GM19025 (cell line): ENCODE results near the gene PDGFRB.
A peak's percentile ranks its signal among the peaks of the same experiment; 100 is the strongest.
"Not testable (repeated sequence)": the region's sequence is repeated elsewhere in the genome, so short reads cannot be mapped to it uniquely, and the experiment has no call there.

Experiments used
- ATAC-seq: cut with Tn5 transposase; IDR thresholded peaks from one replicate; pipeline ENCODE4 v1.9.1; 2021; ENCODE audit warnings: mild to moderate bottlenecking, low read depth, moderate library complexity; ENCODE audit not compliant: unreplicated experiment

Gene PDGFRB

GRCh38 chr5:150101023-150101422 is 54.6 kb downstream of the PDGFRB start:
- no peak for ATAC-seq

- ATAC-seq = no peak
Observed at GRCh38 chr5:150097152-150097551, 58.5 kb downstream of the PDGFRB start.

- no peak for ATAC-seq
Observed at GRCh38 chr5:150092159-150092787, 63.4 kb downstream of the PDGFRB start.

GRCh38 chr5:150085950-150086715 is 69.5 kb downstream of the PDGFRB start, which contains the start of gene CSF1R:
Gene CSF1R (minus strand): TSS chr5:150086554. CDS start chr5:150086427, 127 bp downstream.
- ATAC-seq = no peak

- ATAC-seq = no peak
Observed at GRCh38 chr5:150085191-150085912, 70.3 kb downstream of the PDGFRB start.

- ATAC-seq = not testable (repeated sequence)
Observed at GRCh38 chr5:150084754-150085153, 70.9 kb downstream of the PDGFRB start.

DNA sequence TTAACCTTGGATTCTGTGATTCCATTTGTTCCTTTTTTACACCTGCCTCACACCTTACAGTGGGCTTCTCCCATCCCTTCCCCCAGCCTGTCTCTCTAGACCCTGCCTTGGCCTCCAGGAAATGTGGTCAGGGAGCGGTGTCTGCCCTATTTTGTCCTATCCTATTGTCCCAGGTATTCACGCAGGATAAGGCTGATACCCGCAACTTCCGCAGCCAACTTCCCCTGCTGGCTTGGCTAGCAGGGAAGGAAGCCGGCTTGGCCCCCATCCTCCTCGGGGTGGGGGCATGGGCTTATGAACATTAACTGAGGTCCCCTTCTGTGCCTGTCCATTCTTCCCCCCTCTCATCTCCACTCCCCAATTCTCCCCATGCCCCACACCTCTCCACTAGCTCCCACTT is 72.8 kb downstream of the PDGFRB start:
- no peak for ATAC-seq

GRCh38 chr5:150082374-150082773 is 73.3 kb downstream of the PDGFRB start:
- ATAC-seq = no peak

GRCh38 chr5:150081541-150082283 is 73.9 kb downstream of the PDGFRB start:
- ATAC-seq = peak; percentile 72

DNA sequence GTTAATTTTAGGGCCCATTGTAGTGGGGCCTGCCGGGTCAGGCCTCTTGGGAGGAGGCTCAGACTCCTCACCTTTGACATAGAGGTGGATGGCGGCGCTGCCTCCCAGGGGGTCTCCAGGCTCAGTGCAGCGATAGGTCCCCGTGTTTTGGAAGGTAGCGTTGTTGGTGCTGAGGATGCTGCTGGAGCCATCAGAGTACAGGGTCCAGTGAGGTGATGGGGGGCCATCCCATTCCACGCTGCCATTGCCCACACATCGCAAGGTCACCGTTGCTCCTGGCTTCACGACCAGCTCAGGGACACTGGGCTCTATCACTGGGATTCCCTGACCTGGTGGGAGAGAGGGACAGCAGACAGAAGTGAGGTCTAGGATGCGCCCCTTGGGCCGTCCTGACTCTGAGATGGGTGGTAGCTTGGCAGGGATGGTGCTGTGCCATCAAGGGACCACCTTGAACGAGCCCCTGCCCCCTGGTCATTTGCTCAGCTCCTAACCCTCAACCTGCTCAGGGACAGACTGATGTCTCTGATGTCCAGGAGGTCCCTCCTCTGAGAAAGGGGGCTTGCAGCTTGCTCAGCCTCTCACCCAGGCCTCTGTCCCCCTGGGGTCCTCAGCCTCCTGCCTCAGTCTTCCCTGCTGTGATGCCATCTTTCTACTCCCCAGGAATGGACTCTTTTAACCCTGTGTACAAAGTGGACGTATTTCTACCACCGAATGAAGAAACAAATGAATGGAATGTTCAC is 74.8 kb downstream of the PDGFRB start:
- ATAC-seq = no peak

DNA sequence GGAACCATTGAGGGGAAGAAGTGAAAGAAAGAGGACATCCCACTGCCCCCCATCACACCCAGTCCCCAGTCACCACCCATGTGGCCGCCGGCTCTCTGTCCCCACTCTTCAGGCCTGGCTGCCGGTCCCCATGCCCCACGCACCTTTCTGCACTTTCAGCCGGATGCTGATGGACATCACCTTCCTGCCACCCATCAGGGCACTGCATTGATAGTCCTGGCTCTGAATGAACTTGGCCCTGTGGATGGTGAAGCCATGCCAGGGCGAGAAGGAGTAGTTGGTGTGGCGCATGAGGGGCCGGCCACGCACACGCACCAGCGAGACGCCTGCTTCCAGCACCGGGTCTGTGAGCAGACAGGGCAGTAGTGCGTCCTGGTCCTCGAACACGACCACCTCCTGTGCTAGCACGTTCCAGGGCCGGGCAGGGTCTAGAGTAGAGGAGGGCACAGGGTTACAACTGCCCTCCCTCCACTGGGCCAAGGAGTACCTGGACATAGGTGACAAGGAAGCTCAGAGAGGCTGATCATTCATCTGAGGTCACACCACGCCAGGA is 75.7 kb downstream of the PDGFRB start:
- no peak for ATAC-seq

- ATAC-seq = no peak
Observed at GRCh38 chr5:150078802-150079689, 76.6 kb downstream of the PDGFRB start.

DNA sequence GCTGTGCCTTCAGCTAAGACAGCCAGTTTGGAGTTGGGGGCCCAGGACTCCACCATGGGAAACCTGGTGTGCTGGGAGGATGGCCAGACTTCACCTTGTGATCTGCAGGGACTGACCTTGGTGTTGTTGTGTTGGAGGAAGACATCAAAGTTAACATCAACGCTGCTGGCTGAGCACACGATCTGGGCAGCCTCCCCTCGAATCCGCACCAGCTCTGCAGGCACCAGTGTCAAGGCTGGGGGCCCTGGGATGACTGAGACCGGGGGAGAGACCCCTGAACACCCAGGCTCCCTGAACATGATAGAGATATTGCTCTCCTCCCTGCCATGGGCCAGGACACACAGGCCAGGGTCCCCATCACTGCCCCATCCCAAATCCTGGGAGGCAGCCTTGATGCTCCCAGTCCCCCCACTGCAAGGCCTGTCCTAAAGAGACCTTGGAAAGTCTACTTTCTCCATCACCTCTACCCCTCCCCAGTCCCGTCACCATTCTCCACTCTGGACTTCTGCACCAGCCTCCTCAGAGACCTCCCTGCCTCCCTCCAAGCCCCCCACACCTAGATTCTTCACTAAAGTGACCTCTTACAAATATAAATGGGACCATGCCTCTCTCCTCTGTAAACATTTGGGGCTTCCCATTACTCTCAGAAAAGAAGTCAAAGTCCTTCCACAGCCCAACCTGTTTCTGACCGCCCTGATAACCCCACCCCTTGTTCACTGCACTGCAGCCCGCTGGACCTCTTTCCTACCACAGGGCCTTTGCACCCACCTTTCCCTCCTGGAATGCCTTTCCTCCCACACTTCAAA is 77.4 kb downstream of the PDGFRB start:
- no peak for ATAC-seq

GRCh38 chr5:150077060-150077459 is 78.6 kb downstream of the PDGFRB start:
- ATAC-seq = no peak

DNA sequence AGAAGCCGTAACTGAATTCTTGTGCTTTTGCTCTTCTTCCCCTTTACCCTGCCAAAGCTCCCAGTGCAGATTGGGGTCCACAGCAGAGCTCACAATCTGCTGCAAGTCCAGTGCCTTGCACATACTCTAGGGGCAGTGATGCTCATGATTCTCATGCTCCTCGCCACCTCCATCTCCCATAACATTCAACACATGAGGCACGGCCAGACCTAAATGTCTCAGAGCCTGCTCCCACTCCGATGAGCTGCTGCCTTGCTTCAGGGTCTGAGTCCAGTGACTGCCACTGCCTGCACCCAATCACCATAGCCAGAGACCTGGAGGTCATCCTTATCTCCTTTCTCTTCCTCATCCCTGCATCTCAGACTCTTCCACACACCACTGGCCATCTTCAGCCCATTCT is 79.8 kb downstream of the PDGFRB start:
- ATAC-seq = no peak

- ATAC-seq = no peak
Observed at GRCh38 chr5:150075233-150075632, 80.4 kb downstream of the PDGFRB start.

GRCh38 chr5:150073677-150074076 is 82.0 kb downstream of the PDGFRB start:
- no peak for ATAC-seq

GRCh38 chr5:150073086-150073625 is 82.5 kb downstream of the PDGFRB start:
- no peak for ATAC-seq
